ENCODE results near the gene DPCD.

DPCD gene

DNA sequence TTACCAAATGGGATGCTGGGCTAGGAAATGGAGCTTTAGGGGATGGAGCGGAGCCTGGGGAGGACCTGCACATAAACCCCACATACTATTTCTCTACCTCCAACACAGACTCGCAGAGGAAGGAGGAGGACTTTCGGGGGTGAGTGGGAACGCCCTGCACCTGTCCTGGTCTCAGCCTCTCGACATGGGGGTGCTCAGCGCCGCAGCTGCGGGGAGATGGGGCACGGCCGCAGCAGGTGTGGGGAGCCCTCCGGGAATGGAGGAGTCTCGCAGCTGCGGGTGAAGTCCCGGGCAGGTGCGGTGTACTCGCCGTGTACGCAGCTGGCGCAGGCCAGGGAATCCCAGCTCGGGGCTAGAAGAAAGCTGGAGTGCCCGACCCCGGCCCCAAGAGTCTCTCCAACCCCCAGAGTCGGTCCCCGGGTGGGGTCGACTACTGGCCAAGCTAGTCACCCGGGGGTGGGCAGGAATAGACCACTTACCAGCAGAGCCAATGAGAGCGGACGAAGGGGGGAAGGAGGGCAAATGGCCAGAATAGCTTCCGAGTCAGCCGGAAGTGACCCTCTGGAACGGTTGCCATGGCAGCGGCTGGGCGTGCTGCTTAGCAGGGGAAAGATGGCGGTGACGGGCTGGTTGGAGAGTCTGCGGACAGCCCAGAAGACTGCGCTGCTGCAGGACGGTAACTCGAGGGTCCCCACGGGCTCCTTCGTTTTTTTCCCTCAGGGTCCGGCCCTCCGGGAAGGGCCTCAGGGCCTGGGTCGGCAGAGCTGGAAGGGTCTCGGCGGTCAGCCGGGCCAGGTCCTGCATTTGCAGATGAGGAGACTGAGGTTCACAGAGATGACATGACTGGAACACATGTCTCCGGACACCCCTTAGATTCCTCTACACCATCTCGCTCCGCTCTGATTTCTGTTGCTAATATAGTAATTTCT is at the start of gene DPCD, which contains the start of gene POLL:
Gene DPCD, plus strand, starts transcription at position 597 of the 929 bp plus-strand sequence. Its CDS starts 16 bp downstream, at position 613.
Gene POLL, minus strand, starts transcription at position 533 of the 929 bp plus-strand sequence. CDS start 897 bp downstream, outside the sequence.
- DNase-seq (ENCODE audit: low read depth), result peak; percentile 99
- no peaks in the 10 kb centered on the region for H3K27me3 ChIP-seq (replicated peaks; ENCODE audit: control insufficient read depth, insufficient read depth, low read length)
- H3K4me1 ChIP-seq (ENCODE audit: control insufficient read depth, insufficient read depth, low read length), result peaks cover 18% of the 10 kb centered on the region
- H3K4me3 ChIP-seq (ENCODE audit: low read length), result peak within 1 kb of the TSS; percentile 97
- peaks cover 20% of the 10 kb centered on the region for H3K36me3 ChIP-seq (ENCODE audit: control insufficient read depth, insufficient read depth, low read length, severe bottlenecking)
- H3K9me3 ChIP-seq (ENCODE audit: control insufficient read depth, low read length), result no peaks in the 10 kb centered on the region
- H3K9ac ChIP-seq (ENCODE audit: low read length), result peak within 1 kb of the TSS; percentile 92

- Histone ChIP-seq H3K27me3 (replicated peaks; ENCODE audit: control insufficient read depth, insufficient read depth, low read length) (no peaks in the 10 kb centered on the region), H3K4me3 (ENCODE audit: low read length) (no peak overlapping the region), H3K9me3 (ENCODE audit: control insufficient read depth, low read length) (no peaks in the 10 kb centered on the region), H3K4me1 (ENCODE audit: control insufficient read depth, insufficient read depth, low read length) (no peaks in the 10 kb centered on the region), H3K36me3 (ENCODE audit: control insufficient read depth, insufficient read depth, low read length, severe bottlenecking) (peaks cover 37% of the 10 kb centered on the region), H3K9ac (ENCODE audit: low read length) (no peak overlapping the region)
- no peak for DNase-seq (ENCODE audit: low read depth)
These were observed 49.7 kb upstream of the DPCD start for GRCh38 chr10:101538446-101538845.

- DNase-seq (ENCODE audit: low read depth), result no peak
- H3K9ac ChIP-seq (ENCODE audit: low read length), result no peak overlapping the region
These were observed 42.2 kb upstream of the DPCD start for GRCh38 chr10:101545898-101546297.

GRCh38 chr10:101550965-101551364 is 37.2 kb upstream of the DPCD start:
- H3K4me1 ChIP-seq (ENCODE audit: control insufficient read depth, insufficient read depth, low read length), result peaks cover 5% of the 10 kb centered on the region
- H3K36me3 ChIP-seq (ENCODE audit: control insufficient read depth, insufficient read depth, low read length, severe bottlenecking), result peaks cover 35% of the 10 kb centered on the region
- H3K9ac ChIP-seq (ENCODE audit: low read length), result no peak overlapping the region
- H3K27me3 ChIP-seq (replicated peaks; ENCODE audit: control insufficient read depth, insufficient read depth, low read length), result no peaks in the 10 kb centered on the region
- no peak for DNase-seq (ENCODE audit: low read depth)
- peaks cover 5% of the 10 kb centered on the region for H3K9me3 ChIP-seq (ENCODE audit: control insufficient read depth, low read length)
- no peak overlapping the region for H3K4me3 ChIP-seq (ENCODE audit: low read length)

More at GRCh38 chr10:101545898-101546297, 42.2 kb upstream of the DPCD start:
- Histone ChIP-seq H3K4me3 (ENCODE audit: low read length) (no peak overlapping the region), H3K4me1 (ENCODE audit: control insufficient read depth, insufficient read depth, low read length) (peaks cover 5% of the 10 kb centered on the region), H3K27me3 (replicated peaks; ENCODE audit: control insufficient read depth, insufficient read depth, low read length) (no peaks in the 10 kb centered on the region), H3K9me3 (ENCODE audit: control insufficient read depth, low read length) (peaks cover 5% of the 10 kb centered on the region), H3K36me3 (ENCODE audit: control insufficient read depth, insufficient read depth, low read length, severe bottlenecking) (peaks cover 9% of the 10 kb centered on the region)

GRCh38 chr10:101552442-101552841 is 35.7 kb upstream of the DPCD start:
- no peaks in the 10 kb centered on the region for H3K27me3 ChIP-seq (replicated peaks; ENCODE audit: control insufficient read depth, insufficient read depth, low read length)
- no peak overlapping the region for H3K4me3 ChIP-seq (ENCODE audit: low read length)
- no peak for DNase-seq (ENCODE audit: low read depth)
- H3K9ac ChIP-seq (ENCODE audit: low read length), result no peak overlapping the region
- H3K9me3 ChIP-seq (ENCODE audit: control insufficient read depth, low read length), result no peaks in the 10 kb centered on the region
- peaks cover 5% of the 10 kb centered on the region for H3K4me1 ChIP-seq (ENCODE audit: control insufficient read depth, insufficient read depth, low read length)
- H3K36me3 ChIP-seq (ENCODE audit: control insufficient read depth, insufficient read depth, low read length, severe bottlenecking), result peaks cover 34% of the 10 kb centered on the region

- no peak for DNase-seq (ENCODE audit: low read depth)
- no peaks in the 10 kb centered on the region for H3K9me3 ChIP-seq (ENCODE audit: control insufficient read depth, low read length)
These were observed 30.6 kb upstream of the DPCD start for GRCh38 chr10:101557541-101557940.

DNA sequence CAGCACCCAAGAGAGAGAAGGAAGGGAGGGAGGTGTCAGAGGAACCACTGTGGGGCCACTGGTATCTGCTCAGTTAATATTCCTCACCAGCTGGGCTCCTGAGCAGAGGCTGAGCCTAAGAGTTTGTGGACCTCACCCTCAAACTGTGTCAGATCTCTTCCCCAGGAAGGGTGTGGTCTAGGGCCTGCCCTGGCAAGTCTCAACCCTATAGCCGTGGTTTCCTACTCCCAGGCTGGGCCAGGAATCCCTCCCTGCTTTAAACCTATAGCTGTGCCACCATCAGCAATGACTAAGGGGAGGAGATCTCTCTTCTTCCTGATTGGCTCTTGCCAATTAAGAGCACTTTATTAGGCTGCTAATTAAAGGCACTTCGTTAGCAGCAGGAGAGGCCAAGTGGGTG is 29.9 kb upstream of the DPCD start:
- H3K27me3 ChIP-seq (replicated peaks; ENCODE audit: control insufficient read depth, insufficient read depth, low read length), result peaks cover 20% of the 10 kb centered on the region
- no peak overlapping the region for H3K9ac ChIP-seq (ENCODE audit: low read length)
- peaks cover 22% of the 10 kb centered on the region for H3K36me3 ChIP-seq (ENCODE audit: control insufficient read depth, insufficient read depth, low read length, severe bottlenecking)
- DNase-seq (ENCODE audit: low read depth), result no peak
- H3K9me3 ChIP-seq (ENCODE audit: control insufficient read depth, low read length), result no peaks in the 10 kb centered on the region
- H3K4me3 ChIP-seq (ENCODE audit: low read length), result no peak overlapping the region
- no peaks in the 10 kb centered on the region for H3K4me1 ChIP-seq (ENCODE audit: control insufficient read depth, insufficient read depth, low read length)

More at GRCh38 chr10:101557541-101557940, 30.6 kb upstream of the DPCD start:
- Histone ChIP-seq H3K9ac (ENCODE audit: low read length) (no peak overlapping the region), H3K27me3 (replicated peaks; ENCODE audit: control insufficient read depth, insufficient read depth, low read length) (peaks cover 18% of the 10 kb centered on the region), H3K4me1 (ENCODE audit: control insufficient read depth, insufficient read depth, low read length) (no peaks in the 10 kb centered on the region), H3K4me3 (ENCODE audit: low read length) (no peak overlapping the region), H3K36me3 (ENCODE audit: control insufficient read depth, insufficient read depth, low read length, severe bottlenecking) (peaks cover 25% of the 10 kb centered on the region)

DNA sequence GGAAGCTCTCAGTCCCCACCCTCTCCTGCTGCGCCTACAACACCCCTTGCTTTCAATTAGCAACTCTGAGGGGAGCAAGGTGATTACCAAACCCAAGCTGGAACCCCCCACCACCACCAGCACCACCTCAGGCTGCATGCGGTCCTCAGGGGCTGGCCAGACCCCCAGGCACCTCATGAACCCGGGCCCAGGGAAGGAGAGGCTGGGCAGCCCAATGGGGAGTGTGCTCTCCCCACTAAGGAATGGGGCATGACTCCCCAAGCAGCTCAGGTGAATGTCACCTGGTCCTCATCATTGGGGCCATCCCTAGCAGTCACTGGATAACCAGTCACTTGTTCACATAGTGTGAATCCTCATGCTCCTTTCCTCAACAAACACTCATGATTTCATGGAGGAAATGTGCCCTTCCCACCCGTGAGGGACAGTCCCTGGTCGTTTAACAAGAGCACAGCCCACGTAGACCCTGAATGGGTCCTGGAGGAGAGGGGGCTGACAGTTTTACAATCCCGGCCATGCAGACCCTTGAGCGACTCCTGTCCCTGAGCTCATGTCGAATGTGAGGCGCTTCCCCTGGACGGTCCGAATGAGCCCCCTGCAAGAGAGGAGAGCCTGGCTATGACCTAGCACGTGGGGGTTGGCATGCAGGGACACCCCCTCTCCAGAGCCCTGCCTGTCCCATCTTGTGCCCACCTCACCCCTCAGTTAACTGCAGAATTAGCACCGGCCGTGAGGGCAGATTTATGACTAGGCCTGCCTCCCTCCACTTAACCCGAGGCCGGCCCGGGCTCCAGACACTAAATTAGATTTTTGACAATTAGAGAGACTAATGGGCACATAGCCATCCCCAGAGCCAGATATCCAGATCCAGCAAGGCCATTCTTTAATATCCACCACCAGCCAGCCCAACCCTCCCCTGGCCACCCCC is 29.2 kb upstream of the DPCD start:
- Histone ChIP-seq H3K36me3 (ENCODE audit: control insufficient read depth, insufficient read depth, low read length, severe bottlenecking) (peaks cover 14% of the 10 kb centered on the region), H3K9me3 (ENCODE audit: control insufficient read depth, low read length) (no peaks in the 10 kb centered on the region), H3K4me1 (ENCODE audit: control insufficient read depth, insufficient read depth, low read length) (no peaks in the 10 kb centered on the region), H3K27me3 (replicated peaks; ENCODE audit: control insufficient read depth, insufficient read depth, low read length) (peaks cover 25% of the 10 kb centered on the region), H3K4me3 (ENCODE audit: low read length) (no peak overlapping the region), H3K9ac (ENCODE audit: low read length) (no peak overlapping the region)
- DNase-seq (ENCODE audit: low read depth), result no peak

GRCh38 chr10:101559596-101560297 is 28.4 kb upstream of the DPCD start:
- Histone ChIP-seq H3K27me3 (replicated peaks; ENCODE audit: control insufficient read depth, insufficient read depth, low read length) (peaks cover 28% of the 10 kb centered on the region), H3K36me3 (ENCODE audit: control insufficient read depth, insufficient read depth, low read length, severe bottlenecking) (peaks cover 8% of the 10 kb centered on the region), H3K9me3 (ENCODE audit: control insufficient read depth, low read length) (no peaks in the 10 kb centered on the region), H3K9ac (ENCODE audit: low read length) (no peak overlapping the region), H3K4me1 (ENCODE audit: control insufficient read depth, insufficient read depth, low read length) (no peaks in the 10 kb centered on the region), H3K4me3 (ENCODE audit: low read length) (no peak overlapping the region)
- DNase-seq (ENCODE audit: low read depth), result no peak

DNA sequence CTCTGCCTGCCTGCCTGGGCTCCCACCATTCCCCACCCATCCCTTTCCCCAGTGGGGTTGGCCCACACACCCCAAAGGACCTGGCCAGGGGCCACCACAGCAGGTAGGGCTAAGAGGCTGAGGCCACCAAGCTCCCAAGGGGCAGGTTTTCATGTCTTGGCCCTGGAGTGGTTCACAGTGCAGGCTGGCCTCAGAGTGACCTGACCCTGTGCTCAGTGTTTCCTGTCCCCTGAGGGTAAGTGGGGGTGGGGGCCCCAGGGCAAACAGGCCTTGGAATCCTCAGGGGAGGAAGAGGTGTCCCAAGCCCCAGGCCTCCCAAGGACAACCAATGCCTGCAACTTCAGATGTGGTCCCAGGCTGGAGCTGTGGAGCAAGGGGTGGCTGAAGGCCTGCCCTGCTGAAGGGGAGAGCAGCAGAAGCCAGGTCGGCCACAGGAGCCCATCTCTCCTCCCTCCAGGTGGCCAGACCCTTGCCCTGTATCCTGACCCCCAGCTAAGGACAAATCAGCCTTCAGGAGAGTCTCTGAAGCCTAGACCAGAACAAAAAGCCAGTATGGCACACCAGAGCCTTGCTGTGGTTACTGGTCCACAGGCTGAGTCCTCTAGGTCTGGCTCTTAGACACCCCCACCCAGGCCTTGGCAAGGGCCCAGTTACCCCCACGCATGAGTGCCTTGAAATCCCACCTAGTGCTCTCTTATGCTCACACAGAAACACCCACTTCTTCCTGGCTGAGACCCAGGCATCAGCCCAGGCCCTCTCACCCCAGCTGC is 27.6 kb upstream of the DPCD start:
- no peaks in the 10 kb centered on the region for H3K9me3 ChIP-seq (ENCODE audit: control insufficient read depth, low read length)
- peaks cover 34% of the 10 kb centered on the region for H3K27me3 ChIP-seq (replicated peaks; ENCODE audit: control insufficient read depth, insufficient read depth, low read length)
- H3K9ac ChIP-seq (ENCODE audit: low read length), result no peak overlapping the region
- no peaks in the 10 kb centered on the region for H3K4me1 ChIP-seq (ENCODE audit: control insufficient read depth, insufficient read depth, low read length)
- no peak overlapping the region for H3K4me3 ChIP-seq (ENCODE audit: low read length)
- no peak for DNase-seq (ENCODE audit: low read depth)
- H3K36me3 ChIP-seq (ENCODE audit: control insufficient read depth, insufficient read depth, low read length, severe bottlenecking), result peaks cover 4% of the 10 kb centered on the region

Measured in adipocyte (in vitro differentiated cells).